Measurements from ENCODE around the gene EIF1.
"Not testable (repeated sequence)": the region's sequence is repeated elsewhere in the genome, so short reads cannot be mapped to it uniquely, and the experiment has no call there.

Gene EIF1

DNA sequence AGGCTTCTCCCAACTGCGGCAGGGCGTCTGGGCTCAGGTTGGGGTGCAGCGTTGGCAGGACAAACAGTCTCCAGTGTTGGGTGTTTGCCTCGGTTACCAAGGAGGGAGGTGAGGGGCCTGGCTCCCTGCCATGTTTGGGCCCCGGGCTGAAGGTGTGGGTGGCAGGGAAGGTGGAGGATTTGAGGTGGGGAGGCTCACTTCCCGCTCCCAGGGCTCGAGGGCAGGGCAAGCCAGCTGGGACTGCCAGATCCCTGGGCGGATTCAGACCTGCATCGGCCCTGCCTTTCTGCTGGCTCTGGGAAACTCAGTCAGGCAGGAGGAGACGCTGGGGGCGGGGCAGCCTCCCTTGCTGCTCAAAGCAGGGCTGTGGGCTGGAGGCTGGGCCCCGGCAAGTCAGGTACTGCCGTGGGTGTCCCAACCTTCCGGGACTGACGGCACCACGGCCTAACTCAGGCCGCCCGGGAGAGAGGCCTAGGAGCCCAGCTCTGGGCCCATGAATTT, 33.0 kb upstream of the EIF1 start:
- DNase-seq (ENCODE audit: low spot score) = no peak

DNA sequence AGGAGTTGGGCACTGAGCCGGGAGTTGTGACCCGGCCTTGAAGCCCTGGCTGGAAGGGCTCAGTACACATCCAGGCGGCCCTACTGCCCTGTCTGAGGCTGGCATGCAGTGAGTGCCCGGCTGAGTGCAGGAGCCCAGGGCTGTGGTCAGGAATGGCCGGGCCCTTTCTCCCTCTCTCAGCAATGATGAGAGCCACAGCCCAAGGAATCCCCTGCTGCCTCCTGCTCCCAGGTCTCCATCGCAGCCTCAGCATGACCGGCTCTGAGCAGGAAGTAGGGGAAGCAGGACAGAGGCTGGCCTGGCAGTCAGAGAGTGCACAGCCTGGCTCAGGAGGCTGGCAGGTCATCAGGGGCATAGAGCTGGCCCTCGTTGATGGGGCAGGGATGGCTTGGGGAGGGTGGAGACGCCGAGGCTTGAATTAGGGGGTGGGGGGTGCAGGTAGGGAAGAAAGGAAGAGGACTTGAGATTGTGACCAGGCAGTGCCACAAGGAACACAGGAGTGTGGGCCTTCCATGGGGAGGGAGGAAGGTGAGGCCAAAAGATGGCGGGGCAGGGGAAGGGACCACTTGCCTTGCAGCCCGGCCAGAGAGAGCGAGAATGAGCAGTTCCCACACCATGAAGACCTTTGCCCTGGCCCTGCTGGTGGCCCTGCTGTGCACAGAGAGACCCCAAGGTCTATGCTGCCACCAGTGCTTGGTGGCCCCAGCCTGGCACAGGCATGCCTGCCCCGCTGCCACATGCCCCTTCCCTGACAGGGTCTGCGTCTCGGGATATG, 32.2 kb upstream of the EIF1 start:
- DNase-seq (ENCODE audit: low spot score) = no peak

DNA sequence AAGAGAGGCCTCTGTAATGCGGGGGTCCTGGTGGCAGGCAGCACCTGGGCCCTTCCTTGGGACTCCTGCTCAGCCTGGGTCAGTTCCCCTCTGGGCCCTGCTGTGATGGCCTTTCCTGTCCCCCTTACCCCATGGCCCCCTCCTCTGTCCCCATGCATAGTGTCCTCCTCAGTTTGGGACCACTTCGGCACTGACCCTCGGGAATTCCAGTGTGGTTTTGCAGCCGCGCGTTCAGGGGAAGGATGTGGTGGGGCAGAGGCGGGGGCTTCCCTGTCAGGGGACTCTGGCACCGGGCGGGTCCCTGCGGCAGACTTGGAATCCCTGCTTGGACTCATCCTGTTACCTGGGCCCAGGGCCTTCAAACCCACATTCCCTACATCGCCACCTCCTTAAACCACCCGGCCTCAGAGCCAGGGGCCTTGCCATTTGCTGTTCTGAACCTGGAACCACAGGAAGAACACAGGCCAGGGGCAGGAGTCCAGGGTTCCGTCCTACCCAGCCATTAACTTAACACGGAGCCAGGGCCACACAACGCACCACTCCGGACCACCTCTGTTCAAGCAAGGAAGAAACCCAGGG, 31.4 kb upstream of the EIF1 start:
- DNase-seq (ENCODE audit: low spot score) = no peak

DNA sequence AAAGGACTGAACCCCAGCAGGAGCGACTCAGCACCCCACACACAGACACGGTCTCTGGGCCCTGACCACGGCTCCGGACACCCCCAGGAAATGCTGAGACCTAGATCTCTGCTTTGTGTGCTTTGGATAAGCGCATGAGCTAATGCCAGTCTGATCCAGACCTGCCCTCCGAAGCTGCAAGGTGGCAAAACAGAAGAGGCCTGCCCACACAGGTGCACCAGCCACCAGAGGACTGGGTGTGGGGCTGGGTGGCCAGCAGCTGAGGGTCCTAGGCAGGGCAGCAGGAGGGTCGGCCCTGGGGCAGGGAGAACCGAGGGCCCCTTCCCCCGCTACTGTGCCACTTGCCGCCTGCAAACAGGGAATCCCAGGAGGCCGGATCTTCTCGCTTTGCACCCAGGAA, 30.7 kb upstream of the EIF1 start:
- no peak for DNase-seq (ENCODE audit: low spot score)

DNA sequence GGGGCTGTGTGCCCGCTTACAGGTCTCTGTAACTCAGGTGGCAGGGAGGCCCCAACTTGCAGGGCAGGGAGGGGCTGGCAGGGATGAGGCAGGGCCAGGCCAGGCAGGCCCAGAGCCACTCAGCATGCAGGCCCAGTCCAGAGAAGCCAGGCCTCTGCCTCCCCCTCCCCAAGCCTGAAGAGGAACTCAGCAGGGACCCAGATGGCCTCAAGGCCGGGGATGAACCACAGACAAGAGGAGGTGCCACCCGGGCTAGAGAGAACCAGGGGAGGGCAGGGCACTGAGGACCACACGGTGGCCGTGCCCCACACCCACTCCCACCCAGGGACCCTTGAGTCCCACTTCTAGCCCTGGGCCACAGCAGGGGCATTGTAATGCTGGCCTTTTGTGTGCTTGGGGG, 29.8 kb upstream of the EIF1 start:
- DNase-seq (ENCODE audit: low spot score) = no peak

DNA sequence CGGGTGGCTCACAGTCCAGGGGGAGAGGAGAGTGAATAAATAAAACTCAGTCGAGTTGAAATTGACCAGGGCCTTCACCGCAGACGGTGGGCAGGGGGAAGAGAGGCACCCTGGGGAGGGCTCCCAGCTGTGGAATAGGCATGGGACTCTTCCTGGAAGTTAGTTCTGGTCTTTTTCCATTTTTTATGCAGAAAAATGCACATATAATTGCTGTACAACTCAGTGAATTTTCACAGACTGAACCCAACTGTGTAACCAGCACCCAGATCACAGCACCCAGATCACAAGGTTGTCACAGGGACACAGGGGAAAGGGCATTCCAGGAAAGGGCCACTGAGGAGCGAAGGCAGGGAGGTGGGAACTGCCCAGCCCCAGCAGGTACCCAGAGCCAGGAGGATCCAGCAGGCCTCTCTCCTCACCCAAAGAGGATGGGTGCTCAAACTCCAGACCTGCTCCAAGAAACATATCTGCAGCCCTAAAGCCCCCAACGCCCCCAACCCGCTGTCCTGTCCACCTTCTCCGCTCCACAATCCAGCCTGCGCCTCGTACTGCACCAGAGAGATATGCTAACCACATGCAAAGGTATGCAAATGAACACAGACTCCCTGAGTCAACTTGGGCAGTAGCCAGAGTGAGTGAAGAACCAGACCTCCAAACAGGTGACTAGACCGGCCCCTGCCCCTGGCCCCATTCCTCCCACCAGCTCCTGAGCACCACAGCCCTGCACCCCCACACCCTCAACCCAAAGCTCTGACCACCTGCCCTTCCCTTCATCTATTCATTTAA, 29.1 kb upstream of the EIF1 start:
- DNase-seq (ENCODE audit: low spot score) = no peak

DNA sequence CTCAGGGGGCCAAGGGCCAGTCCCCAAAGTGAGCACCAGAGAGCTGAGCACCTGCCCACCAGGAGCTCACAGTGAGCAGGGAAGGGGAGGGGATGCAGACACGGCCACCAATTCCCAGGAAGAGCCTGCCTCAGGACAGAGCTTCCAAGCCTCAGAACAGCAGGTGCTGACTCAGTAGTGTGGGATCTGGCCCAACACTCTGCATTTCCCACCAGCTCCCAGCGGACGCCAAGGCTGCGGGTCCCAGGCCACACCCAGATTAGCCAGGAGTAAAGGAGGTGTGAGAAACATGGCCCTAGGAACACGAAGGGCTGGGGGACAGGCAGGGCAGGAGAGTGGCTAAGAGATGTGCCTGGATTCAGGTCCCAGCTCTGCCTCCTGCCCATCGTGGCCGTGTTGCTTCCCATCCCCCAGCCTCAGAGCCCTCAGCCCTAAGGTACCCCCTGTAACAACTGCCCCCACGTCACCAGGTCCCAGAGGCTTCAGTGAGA, 28.4 kb upstream of the EIF1 start:
- no peak for DNase-seq (ENCODE audit: low spot score)

DNA sequence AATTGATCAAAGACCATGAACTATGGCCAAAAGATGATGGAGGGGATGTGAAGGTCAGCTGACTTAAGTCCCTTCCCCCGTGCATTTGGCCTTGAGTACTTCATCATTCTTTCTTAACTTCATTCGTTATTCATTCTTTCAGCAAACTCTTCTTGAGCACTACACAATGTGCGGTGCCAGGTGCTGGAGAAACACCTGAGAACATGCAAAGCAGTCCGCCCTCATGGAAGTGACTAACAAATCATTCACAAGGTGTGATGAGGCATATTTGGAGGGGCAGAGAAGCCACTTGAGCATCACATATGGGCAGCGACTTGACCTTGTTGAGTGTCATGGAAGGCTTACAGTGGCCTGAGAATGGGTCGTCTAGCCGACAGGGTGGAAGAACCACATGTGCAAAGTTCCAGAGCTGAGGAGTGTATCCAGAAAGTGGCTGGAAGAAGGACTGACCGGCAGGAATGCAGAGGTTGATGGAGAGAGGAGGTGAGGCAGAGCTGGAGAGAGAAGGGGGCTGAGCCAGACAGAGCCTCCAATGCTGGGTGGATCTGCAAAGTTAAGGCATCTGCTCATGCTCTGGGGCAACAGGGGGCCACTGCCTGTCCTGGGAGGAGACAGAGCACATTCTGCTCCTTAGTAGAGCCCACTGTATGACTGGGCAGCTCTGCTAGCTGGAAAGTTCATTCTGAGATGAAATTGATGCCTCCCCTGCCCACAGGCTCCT, 25.1 kb upstream of the EIF1 start:
- no peak for DNase-seq (ENCODE audit: low spot score)

DNA sequence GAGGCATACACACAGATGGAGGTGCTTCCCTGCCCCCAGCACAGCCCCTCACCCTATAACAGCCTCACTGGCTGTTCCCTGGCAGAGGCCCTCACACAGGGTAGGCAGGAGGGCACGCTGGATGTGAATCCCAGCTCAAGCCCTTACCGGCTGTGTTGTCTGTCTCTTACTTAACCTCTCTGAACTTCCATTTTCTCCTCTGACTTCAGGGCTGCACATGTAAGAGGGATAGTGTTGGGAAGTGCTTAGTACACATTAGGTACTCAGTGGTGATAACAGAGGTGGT, 24.6 kb upstream of the EIF1 start:
- no peak for DNase-seq (ENCODE audit: low spot score)

DNA sequence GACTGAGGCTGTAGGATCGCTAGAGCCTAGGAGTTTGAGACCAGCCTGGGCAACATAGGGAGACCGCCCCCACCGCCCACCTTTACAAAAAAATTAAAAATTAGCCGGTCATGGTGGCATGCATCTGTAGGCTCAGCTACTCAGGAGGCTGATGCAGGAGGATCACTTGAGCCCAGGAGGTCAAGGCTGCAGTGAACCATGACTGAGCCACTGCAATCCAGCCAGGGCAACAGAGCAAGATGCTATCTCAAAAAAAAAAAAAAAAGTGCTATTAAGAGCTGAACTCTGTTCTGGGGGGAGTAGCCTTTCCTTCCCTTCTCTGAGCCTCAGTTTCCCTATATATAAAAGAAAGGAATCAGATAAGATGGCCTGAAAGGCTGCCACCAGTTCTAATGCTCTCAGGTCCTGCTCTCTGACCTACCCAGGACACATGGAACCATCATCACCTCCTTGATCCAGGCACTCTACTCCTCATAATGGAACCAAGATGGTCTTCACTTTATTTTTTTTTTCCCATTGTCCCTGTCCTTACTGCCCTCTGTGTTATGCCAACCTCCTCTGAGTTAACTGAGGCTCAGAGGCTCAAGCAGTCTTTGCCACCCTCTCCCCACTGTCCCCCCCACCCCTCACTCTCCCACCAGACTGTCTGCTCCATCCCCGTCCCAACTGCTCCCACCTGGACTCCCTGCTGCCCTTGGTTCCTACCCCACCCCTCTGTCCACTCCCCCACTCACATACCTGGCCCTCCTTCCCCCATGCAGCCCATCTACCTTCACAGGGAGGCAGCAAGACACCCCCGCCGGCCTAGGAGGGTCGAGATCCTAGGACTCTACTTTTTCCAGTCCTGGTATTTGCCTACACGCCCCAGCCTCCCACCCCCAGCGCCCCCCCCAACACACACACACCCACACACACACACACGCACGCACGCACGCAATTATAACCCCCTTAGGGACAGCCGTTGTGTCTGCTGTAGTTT, 23.8 kb upstream of the EIF1 start:
- no peak for DNase-seq (ENCODE audit: low spot score)

DNA sequence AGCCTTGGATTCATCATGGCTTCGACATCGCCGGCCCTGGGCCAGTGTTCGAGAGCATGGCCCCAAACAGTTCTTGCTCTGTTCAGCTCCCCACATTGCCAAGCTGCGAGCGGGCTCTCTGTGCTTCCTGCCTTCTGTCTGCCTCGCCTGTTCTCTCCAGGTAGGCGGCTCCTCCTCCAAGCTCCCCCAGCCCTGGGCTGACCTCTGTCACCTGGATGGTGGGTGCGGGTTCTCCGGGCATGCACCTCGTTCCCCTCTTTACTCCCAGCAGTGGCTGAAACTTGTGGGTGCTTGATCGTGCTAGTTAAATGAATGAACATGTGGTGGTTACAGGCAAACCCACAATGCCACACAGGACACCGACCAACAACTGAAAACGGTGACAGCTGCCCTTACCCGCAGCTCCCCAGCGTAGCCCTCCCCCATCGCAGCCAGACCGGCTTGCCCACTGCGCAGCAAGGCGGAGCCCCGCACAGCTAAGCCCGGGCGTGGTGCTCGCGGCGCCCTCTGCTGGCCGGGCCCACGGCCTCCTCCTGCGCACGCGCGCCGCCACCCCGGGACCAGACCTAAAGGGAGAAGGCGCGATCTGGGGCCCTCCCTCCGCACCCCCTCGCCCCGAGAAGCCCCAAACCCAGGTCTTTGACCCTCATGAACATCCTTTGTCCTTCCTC, 23.0 kb upstream of the EIF1 start:
- peak; percentile 82 for DNase-seq (ENCODE audit: low spot score)

DNA sequence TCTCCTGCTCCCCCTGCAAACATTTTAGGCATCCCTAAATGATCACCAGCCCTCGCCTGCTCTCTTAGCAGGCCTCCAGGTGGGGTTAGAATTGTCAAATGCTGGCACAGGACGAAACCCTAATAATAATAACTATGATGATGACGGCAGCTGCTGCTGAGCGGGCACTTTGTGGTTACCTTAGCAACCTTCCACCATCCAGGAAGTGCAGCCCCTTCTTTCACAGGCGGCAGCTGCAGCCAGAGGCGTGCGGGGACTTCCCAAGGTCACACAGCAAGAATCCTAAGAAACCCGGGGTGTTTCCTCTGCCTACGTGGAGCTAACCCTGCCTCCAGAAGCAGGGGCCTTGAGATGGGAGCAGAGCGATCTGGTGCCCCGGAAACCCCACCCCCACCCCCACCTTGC, 22.4 kb upstream of the EIF1 start:
- DNase-seq (ENCODE audit: low spot score) = peak; percentile 59

DNA sequence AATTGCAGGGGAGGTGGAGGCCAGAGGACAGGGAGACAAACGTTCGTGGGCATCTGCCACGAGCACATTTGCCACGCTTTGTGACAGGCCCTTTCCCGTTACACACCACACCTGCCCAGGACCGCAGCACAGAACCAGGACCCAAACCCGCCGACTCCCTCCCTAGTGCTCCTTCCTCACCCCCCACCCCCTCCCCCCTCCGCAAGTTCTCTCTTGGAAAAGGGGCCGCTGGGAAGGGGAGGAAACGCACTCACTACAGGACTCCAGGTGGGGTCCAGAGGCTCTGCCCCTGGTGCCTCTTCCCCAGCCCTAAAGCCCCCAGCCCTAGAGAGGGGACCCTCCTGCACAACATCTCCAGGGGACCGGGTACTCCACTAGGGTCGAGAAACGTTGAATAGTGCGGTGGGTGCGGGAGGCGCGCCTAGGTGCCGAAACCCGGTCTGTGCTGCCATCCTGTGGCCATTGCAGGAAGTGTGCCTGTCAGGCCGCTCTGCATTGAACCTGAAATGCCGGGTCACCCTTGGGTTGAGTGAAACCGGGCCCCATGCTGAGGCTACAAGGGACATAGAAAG, 21.9 kb upstream of the EIF1 start:
- DNase-seq (ENCODE audit: low spot score) = peak; percentile 87

DNA sequence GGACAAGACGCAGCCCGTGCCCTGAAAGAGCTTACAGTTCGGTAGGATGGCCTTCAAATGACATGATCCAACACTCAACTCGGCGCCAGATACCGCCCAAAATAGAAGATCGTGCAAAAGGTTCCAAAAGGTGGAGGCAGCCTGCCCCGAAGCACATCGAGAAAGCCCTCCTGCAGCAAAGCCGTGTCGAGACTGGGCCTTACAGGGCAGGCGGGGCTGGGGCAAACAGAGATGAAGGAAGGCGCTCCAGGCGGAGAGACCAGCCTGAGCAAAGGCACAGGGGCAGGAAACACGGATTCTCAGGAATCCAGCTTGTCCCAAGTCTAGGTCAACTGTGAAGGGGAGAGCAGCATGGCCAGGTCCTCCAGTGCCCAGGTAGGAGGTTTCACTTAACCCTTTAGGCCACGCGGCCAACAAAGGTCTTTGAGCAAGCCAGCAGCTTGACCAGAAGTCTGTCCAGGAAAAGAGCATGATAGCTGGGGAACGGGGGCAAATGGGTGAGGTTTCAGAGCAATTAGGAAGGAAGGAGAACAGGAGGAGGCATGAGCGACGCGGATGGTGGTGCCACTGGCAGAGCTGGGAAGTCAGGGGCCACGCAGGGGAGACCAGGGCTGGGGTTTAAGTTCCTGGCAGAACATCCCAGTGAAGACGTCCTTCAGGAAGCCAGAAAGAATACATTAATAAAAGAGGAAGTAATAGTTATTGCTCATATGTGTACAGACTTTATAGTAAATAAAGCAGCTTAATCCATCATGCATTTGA, 21.2 kb upstream of the EIF1 start:
- DNase-seq (ENCODE audit: low spot score) = no peak

DNA sequence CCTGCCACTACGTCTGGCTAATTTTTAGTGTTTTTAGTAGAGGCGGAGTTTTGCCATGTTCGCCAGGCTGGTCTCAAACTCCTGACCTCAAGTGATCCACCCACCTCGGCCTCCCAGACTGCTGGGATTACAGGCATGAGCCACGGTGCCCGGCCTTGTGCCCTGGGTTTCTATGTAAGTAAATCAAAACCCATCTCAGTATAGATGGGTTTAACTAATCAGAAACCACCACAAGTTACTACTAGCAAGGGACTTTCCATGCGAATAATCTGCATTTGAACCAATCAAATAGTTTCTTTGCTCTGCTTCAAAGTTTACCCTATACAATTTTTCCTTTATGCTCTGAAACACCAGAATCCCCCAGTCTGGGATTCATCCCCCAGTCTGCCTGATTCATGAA, 16.5 kb upstream of the EIF1 start:
- no peak for DNase-seq (ENCODE audit: low spot score)

DNA sequence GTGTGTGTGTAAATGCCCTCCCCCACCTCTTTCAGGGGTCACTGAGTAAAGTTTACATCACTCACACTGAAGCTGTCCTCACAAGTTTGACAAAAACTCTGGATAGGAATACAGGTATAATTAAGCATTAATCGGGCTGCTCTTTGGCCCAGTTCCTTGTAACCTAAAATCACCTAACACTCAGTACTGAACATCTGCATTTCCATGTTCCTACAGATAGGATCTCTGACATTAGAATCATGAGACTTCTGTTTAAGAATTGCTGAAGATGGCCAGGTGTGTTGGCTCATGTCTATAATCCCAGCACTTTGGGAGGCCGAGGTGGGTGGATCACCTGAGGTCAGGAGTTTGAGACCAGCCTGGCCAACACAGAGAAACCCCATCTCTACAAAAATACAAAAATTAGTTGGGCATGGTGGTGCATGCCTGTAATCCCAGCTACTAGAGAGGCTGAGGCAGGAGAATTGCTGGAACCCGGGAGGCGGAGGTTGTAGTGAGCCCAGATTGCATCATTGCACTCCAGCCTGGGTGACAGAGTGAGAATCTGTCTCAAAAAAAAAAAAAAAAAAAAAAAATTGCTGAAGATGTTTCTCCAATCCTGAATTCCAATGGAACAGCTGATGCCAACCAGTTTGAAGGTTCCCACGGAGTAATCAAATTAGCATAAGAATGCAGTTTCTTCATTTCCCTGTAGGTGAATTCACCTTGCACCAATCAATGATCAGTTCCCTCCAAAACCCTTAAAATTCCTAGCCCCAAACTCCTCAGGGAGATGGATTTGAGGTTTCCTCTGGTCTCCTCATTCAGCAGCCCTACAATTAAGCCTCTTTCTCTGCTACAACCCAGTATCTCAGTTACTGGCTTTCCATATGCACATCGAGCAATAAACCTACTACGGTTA, 13.3 kb upstream of the EIF1 start:
- DNase-seq (ENCODE audit: low spot score) = not testable (repeated sequence)

DNA sequence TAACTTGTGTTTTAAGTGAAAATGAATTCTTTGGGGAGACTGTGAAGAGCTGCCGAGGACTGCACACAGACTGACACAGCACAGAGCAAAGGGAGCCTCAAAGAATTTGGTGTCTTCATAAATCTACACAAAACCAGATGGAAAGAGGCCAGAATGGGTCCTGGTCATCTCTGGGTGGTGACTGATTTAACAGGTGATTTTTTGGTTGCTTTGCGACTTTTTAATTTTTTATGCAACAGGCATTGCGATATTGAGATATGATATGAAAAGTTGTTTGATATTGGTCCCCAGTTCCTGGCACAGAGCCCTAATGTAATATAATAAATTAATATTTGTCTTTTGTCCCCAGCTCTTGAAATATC, 12.6 kb upstream of the EIF1 start:
- no peak for DNase-seq (ENCODE audit: low spot score)

DNA sequence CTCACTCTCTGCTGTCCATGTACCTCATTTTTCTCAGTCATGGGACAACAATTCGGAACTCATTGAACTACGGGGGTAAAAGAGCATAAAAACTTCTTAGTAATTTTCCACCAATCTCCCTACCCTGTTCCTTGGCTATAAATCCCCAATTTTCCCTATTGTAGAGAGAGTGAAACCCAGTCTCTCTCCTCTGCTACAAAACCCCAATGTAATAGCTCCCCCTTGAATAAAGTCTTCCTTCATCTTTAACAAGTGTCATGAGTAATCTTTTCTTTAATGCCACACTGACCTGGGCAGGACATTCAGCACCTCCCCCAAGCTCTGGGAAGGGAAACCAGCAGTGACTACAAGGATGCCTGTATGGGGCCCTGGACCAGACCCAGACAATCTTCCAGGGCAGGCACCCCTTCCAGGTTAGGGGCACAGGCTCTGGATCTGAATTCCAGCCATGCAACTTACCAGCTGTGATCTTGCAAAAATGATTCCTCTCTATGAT, 10.2 kb upstream of the EIF1 start:
- peak; percentile 53 for DNase-seq (ENCODE audit: low spot score)

Measured in cerebellar cortex (tissue), 1 donor.